ENCODE measurements around the gene TTLL1.

Gene TTLL1

DNA sequence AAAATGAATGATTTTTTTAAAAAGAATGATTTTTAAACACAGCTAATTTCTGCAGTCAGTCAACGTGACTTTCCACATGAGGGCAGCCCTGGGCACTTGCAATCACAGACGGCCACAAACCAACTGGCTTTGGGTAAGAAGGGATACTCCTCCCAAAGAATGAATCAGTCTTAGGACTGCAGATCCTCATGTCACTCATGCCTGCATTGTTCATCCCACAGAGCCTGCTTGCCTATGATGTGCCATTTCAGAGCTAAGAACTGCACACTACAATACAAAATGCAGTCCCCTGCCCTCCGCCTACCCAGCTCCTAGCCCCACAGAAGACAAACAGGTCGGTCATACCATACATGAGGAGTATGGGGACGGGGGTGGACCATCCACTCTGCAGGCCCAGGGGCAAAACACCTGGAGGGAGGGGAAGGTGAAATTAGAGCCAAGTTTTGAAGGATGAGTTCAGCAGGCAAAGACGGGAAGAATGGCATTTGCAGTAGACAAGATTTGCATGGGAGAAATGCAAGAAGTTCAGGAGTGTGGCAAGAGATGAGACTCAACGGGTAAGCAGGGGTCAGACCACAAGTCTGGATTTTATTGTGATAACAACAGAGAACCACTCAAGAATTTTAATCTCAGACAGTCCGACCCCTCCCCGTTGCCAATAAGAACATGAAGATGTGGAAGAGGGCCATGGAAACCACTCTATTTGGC lies 98.9 kb downstream of the TTLL1 start:
- H3K4me1 Mint-ChIP-seq = peaks cover 26% of the 10 kb centered on the region
- no peak for DNase-seq (ENCODE audit: low spot score in 2 of 2)
- ATAC-seq (replicated peaks; ENCODE audit: extremely low read depth, poor library complexity, severe bottlenecking) = no peak
- H3K36me3 Mint-ChIP-seq (ENCODE audit: insufficient read depth) = peaks cover 11% of the 10 kb centered on the region
- no peaks in the 10 kb centered on the region for H3K27me3 Mint-ChIP-seq
- H3K27ac Mint-ChIP-seq (ENCODE audit: low read depth) = no peak overlapping the region
- no peaks in the 10 kb centered on the region for H3K9me3 Mint-ChIP-seq
- H3K4me3 Mint-ChIP-seq = no peak overlapping the region

All from central memory CD8-positive, alpha-beta T cell (primary cell).